ENCODE results near the gene CD36.
A peak's percentile ranks its signal among the peaks of the same experiment; 100 is the strongest.
"Not testable (repeated sequence)": the region's sequence is repeated elsewhere in the genome, so short reads cannot be mapped to it uniquely, and the experiment has no call there.

The CD36 gene

GRCh38 chr7:80659120-80660055 is 20.9 kb downstream of the CD36 start:
- DNase-seq, result no peak

GRCh38 chr7:80660939-80661338 is 22.5 kb downstream of the CD36 start:
- DNase-seq, result no peak

GRCh38 chr7:80661729-80662128 is 23.3 kb downstream of the CD36 start:
- no peak for DNase-seq

GRCh38 chr7:80662252-80662651 is 23.8 kb downstream of the CD36 start:
- no peak for DNase-seq

- no peak for DNase-seq
These were observed 27.1 kb downstream of the CD36 start for GRCh38 chr7:80665526-80665925.

GRCh38 chr7:80666376-80666775 is 27.9 kb downstream of the CD36 start:
- no peak for DNase-seq

- DNase-seq, result not testable (repeated sequence)
These were observed 30.9 kb downstream of the CD36 start for GRCh38 chr7:80669367-80669766.

GRCh38 chr7:80671744-80672143 is 33.3 kb downstream of the CD36 start:
- no peak for DNase-seq

GRCh38 chr7:80675090-80675489 is 36.6 kb downstream of the CD36 start:
- DNase-seq, result no peak

- no peak for DNase-seq
These were observed 38.0 kb downstream of the CD36 start for GRCh38 chr7:80676404-80676803.

GRCh38 chr7:80677629-80678028 is 39.2 kb downstream of the CD36 start:
- no peak for DNase-seq

GRCh38 chr7:80678707-80679106 is 40.3 kb downstream of the CD36 start:
- DNase-seq, result no peak

GRCh38 chr7:80679921-80680907 is 41.8 kb downstream of the CD36 start:
- DNase-seq, result no peak

- no peak for DNase-seq
These were observed 42.9 kb downstream of the CD36 start for GRCh38 chr7:80681272-80681885.

GRCh38 chr7:80682744-80683143 is 44.3 kb downstream of the CD36 start:
- no peak for DNase-seq

- no peak for DNase-seq
These were observed 48.1 kb downstream of the CD36 start for GRCh38 chr7:80686576-80686975.

GRCh38 chr7:80699045-80699638 is 60.7 kb downstream of the CD36 start:
- DNase-seq, result peak; percentile 15 to 38

GRCh38 chr7:80699721-80700256 is 61.3 kb downstream of the CD36 start:
- no peak for DNase-seq

GRCh38 chr7:80703272-80703671 is 64.8 kb downstream of the CD36 start:
- DNase-seq, result no peak

GRCh38 chr7:80705130-80705781 is 66.8 kb downstream of the CD36 start:
- DNase-seq, result no peak

- no peak for DNase-seq
These were observed 68.9 kb downstream of the CD36 start for GRCh38 chr7:80707318-80707717.

GRCh38 chr7:80708123-80708522 is 69.7 kb downstream of the CD36 start:
- no peak for DNase-seq

All from NCI-H187 (cell line).